HG03457 (cell line): ENCODE measurements around the gene DCAF7.

Experiments
- ATAC-seq: cut with Tn5 transposase; IDR thresholded peaks from one replicate; pipeline ENCODE4 v1.9.1; 2021; ENCODE audit warnings: moderate number of reproducible peaks; ENCODE audit not compliant: unreplicated experiment

Gene DCAF7

GRCh38 chr17:63524051-63524450, 26.2 kb upstream of the DCAF7 start:
- ATAC-seq: no peak

- no peak for ATAC-seq
These were observed 24.9 kb upstream of the DCAF7 start for GRCh38 chr17:63525190-63525946.

DNA sequence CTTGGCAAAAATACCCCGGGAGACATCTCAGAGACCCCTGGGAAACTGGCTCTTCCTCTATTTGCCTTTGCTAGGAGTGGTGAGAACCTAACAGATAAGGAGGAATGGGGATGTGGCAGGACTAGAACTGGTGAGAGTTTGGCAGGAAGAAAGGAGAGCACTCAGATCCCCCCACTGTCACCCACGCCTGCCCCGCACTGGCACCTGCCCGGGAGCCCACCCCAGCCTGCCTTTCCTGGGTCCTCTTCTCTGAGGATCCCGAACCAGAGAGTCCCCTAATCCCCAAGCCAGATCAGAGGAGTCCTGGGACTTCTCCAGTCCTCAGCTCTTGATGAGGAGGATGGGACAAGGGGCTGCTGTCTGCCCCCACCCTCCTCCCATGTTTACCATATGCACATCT, 23.4 kb upstream of the DCAF7 start:
- no peak for ATAC-seq

DNA sequence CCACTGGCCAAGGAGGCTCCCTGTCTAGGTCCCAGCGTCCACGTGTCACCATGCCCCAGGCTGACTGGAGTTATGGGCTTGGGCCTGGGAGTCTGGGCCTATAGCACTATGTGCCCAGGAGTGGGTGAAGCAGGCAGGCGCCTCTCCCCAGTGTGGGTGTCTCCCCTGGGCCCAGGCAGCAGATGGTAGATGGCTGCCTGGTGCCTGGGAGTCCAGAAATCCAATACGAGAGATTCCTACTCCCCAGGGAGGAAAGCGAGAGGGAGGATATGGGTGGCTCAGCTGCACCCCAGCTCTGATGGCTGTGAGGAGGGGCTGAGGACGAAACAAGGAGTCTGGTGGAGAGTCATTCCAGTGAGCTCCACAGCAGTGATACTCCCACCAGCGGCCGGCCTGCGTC, 22.1 kb upstream of the DCAF7 start:
- ATAC-seq: no peak

DNA sequence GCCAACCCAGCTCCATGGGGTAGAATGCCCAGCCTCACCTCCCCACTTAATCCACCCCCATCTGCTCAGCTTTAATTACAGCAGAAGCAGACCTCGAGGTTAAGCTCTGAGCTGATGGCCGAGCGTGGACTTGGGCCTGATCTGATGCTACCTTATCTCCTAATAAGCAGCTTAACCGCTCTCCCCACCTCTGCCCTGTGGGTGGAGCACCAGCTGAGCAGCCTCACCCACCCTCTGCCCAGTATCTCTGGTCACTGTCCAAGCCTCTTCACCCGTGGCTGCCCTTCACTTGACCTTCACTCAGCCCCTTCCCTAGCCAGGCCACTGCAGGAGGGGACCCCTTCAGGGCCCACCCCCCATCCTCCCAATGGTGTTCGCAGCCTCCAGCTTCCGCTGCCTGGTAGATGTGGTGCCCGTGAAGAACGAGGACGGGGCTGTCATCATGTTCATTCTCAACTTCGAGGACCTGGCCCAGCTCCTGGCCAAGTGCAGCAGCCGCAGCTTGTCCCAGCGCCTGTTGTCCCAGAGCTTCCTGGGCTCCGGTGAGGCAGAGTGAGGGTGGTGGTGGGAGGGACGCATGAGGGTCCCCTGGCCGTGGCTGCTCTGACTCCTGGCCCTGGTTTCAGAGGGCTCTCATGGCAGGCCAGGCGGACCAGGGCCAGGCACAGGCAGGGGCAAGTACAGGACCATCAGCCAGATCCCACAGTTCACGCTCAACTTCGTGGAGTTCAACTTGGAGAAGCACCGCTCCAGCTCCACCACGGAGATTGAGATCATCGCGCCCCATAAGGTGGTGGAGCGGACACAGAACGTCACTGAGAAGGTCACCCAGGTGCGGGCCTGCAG, 20.3 kb upstream of the DCAF7 start:
- ATAC-seq: no peak

DNA sequence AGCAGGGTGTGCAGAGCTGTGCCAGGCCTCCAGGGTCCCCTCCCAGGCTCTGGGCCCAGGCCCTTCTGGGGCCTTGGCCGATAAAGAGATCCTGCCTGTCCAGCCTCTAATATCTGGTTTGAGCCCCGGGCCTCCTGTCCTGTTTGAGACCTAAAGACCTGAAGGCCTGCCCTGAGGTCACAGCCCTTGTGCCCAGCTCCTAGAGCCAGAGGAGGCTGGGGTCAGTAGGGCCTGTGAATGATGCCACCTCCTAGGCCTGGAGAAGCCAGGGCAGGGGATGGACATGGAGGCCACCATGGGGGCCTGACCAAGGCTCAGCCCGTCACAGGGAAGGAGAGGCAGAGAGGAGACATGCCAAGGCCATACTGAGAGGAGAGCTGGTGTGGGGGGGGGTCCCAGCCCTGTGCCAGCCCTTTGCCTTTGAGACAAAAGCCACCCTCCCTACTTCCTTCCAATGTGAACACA, 19.7 kb upstream of the DCAF7 start:
- no peak for ATAC-seq

DNA sequence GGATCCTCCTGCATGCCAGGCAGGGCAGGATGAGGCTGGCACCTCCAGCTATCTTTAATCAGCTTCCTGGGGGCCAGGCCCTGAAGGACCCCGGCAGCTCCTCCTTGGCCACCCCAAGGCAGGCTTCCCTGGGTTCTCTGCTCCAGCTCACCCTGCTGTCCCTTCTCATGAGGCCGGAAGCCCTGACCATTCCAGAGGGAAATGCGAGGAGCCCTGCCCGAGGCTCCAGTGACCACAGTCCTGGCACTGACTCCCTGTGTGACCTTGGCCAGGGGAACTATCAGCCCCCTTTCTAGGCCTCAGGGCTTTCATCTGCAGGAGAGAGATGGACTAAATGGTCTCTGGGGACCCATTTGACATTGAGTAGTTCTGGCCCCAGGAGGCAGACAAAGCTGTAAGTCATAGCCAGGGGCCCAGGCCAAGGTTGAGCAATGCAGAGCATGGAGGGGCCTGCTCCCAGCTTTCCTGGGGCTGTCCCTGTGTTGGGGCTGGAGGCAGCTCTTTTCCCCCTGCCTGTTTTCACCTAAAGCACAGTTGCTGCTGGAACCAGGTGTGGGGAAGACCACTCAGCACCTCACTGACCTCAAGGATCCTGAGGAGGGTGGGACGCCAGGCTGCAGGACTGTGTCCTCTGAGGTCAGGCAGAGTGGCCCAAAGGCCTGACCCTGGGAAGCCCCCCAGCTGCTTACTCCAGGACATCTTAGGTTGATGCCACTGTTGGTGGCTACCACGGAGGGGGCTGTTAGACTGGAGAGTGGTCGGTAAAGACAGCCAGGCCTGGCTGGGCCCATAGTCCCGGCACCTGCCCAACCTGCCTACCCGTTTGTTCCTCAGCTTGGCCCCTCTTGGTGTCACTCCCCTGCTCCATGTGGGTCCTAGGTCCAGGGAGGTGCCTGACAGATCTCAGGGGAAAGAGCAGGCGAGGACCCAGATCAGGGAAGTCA, 19.0 kb upstream of the DCAF7 start:
- ATAC-seq: no peak

- no peak for ATAC-seq
These were observed 16.7 kb upstream of the DCAF7 start for GRCh38 chr17:63533433-63534077.

DNA sequence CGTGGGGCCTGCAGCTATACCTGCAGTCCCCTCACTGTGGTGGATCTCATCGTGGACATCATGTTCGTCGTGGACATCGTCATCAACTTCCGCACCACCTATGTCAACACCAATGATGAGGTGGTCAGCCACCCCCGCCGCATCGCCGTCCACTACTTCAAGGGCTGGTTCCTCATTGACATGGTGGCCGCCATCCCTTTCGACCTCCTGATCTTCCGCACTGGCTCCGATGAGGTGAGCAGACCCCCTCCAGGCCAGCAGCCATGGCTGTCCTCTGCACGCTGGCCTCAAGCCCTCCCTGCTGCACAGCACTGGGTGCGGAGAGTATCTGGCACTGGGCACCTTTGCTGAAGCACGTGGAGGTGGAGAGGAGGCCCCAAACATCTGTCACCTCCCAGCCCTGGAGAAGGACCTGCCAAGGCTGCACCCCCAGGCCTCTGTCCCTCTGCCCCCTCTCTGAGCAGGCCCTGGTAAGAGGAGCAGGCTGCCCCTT, 16.2 kb upstream of the DCAF7 start:
- no peak for ATAC-seq

- no peak for ATAC-seq
These were observed 15.3 kb upstream of the DCAF7 start for GRCh38 chr17:63534816-63535455.

- ATAC-seq: no peak
These were observed 14.6 kb upstream of the DCAF7 start for GRCh38 chr17:63535640-63536039.

GRCh38 chr17:63537001-63537400, 13.3 kb upstream of the DCAF7 start:
- ATAC-seq: no peak

DNA sequence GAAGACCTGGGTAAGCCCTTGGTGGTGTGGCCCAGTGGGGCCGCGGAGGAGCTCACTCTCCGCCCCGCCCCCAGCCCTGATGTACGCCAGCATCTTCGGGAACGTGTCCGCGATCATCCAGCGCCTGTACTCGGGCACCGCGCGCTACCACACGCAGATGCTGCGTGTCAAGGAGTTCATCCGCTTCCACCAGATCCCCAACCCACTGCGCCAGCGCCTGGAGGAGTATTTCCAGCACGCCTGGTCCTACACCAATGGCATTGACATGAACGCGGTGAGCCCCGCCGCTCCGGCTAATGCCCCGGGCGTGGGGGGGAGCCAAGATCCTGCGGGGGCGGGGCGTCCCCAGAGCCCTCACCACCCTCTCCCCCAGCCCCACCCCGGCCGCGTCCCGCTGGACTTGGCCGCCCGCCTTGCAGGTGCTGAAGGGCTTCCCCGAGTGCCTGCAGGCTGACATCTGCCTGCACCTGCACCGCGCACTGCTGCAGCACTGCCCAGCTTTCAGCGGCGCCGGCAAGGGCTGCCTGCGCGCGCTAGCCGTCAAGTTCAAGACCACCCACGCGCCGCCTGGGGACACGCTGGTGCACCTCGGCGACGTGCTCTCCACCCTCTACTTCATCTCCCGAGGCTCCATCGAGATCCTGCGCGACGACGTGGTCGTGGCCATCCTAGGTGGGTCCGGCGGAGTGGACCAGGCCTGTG, 12.1 kb upstream of the DCAF7 start:
- ATAC-seq: no peak

DNA sequence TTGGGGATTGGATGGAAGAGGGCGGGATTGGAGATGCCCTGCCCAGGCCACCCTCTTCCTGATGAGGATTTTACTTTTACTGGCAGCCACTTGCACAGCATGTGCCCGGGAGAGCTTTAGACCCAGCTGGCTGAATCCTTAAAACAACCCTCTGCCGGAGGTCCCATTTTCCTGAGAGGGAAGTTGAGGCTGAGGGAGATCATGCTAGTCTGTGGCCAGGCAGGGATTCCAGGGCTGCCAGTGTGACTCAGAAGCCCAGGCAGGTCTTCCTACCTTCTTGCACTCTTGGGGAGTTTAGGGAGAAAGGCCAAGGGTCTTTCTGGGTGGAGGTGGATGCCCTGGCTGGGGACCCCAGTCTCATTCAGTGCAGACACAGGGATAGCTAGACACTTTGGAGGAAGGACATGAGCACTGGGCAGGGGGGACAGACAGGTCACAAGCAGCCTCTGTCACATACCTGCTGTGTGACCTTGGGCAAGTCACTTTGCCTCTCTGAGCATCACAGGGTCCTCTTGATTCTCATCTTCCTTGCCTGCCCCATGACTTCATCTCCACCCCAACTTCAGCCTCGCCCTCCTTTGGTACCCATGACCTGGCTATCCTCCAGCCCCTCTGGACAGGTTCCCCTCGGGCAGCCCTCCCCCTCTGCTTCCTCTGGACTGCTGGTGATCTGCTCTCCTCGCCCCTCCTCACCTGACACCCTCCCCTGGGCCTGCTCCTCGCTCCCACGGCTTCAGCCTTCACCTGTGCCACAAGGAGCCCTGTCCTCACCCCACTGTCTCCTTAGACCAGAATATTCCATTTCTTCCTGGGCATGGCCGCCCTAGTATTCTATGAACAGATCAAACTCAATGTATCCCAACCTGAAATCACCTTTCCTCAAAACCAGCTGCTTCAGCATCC, 11.3 kb upstream of the DCAF7 start:
- ATAC-seq: no peak

DNA sequence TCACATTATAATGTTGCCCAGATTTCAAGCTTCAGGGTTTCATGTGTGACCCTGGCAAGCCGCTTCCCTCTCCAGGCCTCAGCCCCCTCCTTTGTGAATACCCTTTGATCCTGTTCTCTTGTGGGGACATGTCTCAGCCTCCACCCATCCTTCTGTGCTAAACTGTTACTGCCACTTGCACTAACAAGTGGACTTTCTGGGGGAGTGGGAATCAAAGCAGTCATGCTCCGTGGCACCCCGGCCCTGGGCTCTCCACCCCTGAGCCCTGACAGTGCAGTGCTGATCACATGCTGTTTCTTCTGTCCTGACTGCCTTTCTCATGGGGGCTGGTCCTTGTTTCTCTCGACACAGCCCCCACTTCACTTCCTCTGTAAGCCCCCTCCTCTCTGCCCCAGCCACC, 9.7 kb upstream of the DCAF7 start:
- ATAC-seq: no peak

DNA sequence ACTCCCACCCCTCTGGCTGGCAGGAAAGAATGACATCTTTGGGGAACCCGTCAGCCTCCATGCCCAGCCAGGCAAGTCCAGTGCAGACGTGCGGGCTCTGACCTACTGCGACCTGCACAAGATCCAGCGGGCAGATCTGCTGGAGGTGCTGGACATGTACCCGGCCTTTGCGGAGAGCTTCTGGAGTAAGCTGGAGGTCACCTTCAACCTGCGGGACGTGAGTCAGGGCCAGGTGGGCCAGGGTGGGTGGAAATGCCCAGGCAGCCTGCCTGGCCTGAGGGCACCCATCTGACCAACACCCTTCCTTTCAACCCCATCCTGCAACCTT, 8.1 kb upstream of the DCAF7 start:
- no peak for ATAC-seq

DNA sequence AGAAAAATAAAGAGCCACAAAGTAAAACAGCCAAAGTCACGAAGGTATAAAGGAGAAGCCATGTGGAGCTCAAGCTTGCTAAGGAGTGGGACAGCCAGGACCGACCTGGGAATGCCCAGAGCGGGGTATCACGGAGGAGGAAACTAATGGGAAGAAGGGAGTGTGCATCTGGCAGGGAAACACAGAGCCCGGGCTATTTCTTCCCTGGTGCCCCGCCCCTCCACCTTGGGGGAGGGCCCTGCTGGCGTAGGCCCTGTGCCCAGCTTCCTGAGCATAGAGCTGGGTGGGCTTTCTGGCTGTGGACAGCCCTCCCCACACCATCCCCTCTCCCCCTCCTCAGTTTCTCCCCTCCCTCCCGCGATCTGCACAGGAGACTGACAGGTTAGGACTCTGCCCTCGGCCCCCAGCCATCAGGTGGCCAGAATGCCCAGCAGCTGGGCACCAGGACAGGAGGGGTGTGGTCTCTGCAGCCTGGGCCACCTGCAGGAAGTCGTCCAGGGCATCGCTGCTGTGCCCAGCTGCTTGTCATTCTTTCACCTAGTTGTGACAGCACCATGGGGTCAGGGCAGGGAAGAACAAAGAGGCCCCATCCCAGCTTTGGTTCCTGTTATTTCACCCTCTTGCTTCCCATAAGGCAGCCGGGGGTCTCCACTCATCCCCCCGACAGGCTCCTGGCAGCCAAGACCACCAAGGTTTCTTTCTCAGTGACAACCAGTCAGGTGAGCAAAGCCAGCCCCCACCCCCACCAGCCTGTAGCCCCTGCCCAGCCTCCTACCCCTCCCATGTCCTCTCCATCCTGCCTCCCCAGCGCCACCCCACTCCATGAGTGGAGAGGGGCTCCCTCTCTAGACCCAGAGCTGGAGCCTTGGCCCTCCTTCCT, 7.1 kb upstream of the DCAF7 start:
- no peak for ATAC-seq
